GM19328 (cell line): ENCODE data around the gene DFFA.
"Not testable (repeated sequence)": the region's sequence is repeated elsewhere in the genome, so short reads cannot be mapped to it uniquely, and the experiment has no call there.

Experiments
- ATAC-seq: cut with Tn5 transposase; IDR thresholded peaks from one replicate; pipeline ENCODE4 v1.9.1; 2021; ENCODE audit warnings: mild to moderate bottlenecking, moderate library complexity; ENCODE audit not compliant: unreplicated experiment

Gene DFFA

DNA sequence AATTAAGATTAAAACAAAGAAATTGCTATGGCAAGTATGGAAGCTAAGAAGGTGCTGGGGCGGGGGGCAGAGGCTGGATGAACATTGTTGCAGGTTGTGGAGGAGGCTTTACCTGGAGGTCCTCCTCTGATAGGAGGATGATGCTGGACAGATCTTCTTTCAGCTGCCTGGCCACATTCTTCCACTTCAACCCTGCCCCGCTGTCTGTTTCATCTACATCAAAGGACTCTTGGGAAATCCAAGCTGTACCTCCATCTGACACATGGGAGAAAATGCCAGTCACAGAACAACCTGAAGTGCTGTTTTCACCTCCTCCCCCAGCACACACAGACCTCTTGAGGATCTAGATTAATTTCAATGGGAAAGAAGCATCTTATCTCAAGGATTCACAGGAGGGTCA is 5.3 kb downstream of the DFFA start:
- ATAC-seq, result no peak

- ATAC-seq, result no peak
These were observed 13.1 kb downstream of the DFFA start for GRCh38 chr1:10459184-10459583.

DNA sequence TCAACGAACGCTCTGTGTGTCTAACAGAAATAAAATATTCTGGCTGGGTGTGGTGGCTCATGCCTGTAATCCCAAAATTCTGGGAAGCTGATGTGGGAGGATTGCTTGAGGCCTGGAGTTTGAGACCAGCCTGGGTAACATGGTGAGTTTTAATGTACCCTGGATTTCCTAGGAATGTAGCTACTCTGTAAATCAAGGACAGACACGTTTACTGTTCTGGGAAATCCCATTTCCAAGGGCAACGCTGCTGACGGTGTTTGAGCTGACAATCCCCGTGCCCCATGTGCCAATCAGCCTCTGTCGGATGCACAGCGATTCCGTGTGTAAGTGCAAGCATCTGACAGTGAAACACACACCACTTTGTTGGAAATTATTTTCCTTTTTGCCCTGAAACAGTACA is 14.5 kb downstream of the DFFA start:
- ATAC-seq, result no peak

GRCh38 chr1:10457462-10457861 is 14.9 kb downstream of the DFFA start:
- ATAC-seq, result not testable (repeated sequence)

DNA sequence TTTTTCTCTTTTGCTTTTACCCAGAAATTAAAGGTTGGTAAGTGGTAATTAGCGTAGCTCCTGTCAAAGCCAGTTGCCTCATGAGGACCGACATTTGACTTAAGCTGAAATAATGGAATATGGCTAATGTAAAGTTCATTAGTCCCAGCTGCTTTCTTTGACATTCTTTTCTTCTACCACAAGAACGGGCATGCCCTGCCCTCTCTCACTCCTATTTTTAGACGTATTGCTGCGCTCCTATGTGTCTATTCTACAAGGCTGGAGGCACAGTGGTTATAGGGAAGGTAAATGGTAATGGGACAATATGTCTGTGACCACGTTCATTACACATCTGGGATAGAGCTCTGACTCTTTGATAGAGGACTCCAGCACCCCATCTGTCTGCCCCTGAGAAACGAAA is 15.7 kb downstream of the DFFA start:
- no peak for ATAC-seq

DNA sequence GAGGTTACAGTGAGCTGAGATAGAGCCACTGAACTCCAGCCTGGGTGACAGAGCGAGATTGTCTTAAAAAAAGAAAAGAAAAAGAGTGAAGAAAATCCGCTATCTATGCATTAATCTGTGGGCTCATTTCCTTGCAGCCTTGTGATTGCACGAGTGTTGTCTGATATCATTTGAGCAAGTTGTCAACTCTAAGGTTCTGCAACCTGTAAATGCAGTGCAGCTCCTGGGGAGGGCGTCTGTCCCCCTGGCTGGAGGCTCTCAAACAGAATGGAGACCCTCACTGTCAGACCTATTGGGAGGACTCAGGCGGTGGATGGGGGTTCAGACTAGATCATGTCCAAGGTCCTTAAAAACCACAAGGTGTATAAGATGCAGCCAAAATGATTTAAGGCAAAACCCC is 16.3 kb downstream of the DFFA start:
- no peak for ATAC-seq

GRCh38 chr1:10451287-10451686 is 21.0 kb downstream of the DFFA start:
- no peak for ATAC-seq

DNA sequence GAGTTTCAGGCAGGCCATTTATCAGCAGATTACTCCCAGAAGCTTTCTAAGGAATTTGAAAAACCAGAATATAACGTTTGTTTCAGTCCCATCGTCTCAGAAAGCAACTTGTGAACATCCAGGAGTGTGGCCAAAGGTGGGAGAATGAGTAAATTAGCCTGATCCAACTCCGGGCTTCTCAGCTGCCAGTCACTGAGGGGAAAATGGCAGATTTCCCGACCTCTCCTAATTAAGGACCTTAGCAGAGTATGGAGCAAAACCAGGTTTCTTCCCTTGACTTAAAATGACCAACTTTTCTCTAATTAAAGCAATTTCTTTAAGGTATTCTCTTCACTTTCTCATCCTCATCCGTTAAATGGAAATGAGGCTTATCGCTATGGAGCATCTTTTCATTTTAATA is 21.5 kb downstream of the DFFA start:
- ATAC-seq, result no peak

- ATAC-seq, result no peak
These were observed 22.0 kb downstream of the DFFA start for GRCh38 chr1:10450156-10450814.

- no peak for ATAC-seq
These were observed 22.6 kb downstream of the DFFA start, which contains the start of gene CORT for GRCh38 chr1:10449751-10450150. Gene CORT, plus strand, starts transcription at chr1:10450031. Its CDS starts 193 bp downstream, at chr1:10450224.

DNA sequence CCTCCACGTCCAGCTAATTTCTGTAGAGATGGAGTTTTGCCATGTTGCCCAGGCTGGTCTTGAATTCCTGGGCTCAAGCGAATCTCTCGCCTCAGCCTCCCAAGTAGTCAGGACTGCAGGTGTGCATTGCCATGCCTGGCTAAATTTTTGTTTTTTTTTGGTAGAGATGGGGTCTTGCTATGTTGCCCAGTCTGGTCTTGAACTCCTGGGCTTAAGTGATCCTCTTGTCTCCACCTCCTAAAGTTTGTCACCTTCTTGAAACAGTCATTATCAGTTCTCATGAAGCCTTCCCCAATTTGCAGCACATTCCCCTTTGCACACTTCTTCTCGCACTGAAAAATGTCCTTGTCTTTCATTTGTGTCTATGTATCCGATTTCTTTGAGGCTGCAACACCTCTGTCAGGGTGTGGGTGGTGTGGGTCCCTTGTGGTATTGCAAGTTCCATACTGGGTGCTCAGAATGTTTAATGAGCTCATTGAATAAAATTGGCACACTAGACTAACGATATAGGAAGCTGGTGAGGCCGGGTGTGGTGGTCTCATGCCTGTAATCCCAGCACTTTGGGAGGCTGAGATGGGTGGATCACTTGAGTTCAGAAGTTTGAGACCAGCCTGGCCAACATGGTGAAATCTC is 25.4 kb downstream of the DFFA start:
- no peak for ATAC-seq

DNA sequence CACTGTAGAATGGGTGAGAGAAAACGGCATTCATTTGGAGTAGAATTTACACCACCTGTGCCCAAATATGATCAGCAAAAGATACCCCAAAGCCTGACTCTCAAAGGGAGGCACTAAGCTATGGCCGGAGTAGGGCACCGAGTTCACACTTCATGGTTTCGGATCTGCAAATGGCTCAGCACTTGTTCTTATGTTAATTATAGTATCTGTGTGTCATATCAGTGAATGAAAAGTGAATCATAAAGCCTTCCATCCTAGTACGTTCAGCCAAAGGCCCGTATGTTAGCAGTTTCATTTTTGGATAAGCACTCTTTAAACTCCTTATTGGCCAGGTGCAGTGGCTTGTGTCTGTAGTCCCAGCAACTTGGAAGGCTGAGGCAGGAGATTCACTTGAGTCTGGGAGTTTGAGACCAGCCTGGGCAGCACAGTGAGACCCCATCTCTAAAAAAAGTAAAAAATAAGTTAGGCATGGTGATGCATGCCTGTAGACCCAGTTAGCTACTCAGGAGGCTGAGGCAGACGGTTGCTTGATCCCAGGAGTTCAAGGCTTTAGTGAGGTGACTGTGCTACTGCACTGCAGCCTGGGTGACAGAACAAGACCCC is 27.4 kb downstream of the DFFA start:
- ATAC-seq, result no peak

DNA sequence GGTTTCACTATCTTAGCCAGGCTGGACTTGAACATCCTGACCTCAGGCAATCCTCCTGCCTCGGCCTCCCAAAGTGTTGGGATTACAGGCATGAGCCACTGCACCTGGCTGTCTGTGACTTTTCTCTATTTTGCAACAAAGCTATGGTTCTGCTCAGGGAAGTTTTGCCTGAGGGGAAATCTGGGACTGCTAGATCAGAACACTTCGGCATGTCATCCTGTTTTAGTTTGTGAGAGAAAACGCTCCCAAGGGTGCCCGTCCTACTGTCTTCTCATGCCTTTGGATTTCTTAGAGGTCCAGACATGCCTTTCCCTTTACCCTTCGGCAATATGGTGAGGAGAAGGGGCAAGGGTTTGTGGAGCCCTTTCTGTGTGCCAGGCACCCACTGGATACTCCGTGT is 28.1 kb downstream of the DFFA start:
- no peak for ATAC-seq

DNA sequence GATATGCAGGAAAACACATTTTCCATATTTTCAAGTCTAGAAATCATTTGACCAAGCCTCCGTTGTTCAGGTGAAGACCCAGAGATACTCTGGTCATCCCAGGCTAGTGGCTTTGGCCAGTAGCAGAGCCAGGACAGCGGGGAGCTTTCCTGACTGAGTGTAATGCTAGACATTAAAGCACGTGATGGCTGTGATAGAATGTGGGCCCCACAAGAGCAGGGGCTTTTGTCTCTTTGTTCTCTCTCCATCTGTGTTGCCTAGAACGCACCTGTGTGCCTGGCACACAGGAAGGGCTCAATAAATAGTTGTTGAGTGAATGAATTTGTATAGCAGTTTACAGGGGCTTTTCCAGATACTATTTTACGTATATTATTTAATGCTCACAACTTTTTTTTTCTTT is 31.5 kb downstream of the DFFA start:
- ATAC-seq, result no peak

- ATAC-seq, result no peak
These were observed 32.0 kb downstream of the DFFA start for GRCh38 chr1:10440305-10440704.

GRCh38 chr1:10438677-10439163 is 33.6 kb downstream of the DFFA start:
- no peak for ATAC-seq

GRCh38 chr1:10437052-10437451 is 35.3 kb downstream of the DFFA start:
- ATAC-seq, result no peak

- ATAC-seq, result no peak
These were observed 37.7 kb downstream of the DFFA start for GRCh38 chr1:10434590-10434989.

DNA sequence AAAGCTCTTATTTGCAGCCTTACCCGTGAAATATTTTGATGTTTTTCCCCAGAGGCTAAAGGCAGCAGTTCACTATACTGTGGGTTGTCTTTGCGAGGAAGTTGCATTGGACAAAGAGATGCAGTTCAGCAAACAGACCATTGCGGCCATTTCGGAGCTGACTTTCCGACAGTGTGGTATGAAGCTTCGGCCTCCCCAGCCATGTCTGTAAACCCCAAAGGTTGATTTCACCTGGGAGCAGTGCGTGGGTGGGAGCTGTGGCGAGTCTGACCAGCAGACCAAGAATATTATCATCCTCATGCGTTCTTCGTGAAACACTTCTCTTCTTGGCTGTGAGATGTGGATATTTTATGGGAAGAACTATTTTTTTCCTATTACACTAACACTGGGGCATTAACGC is 38.5 kb downstream of the DFFA start:
- ATAC-seq, result no peak

DNA sequence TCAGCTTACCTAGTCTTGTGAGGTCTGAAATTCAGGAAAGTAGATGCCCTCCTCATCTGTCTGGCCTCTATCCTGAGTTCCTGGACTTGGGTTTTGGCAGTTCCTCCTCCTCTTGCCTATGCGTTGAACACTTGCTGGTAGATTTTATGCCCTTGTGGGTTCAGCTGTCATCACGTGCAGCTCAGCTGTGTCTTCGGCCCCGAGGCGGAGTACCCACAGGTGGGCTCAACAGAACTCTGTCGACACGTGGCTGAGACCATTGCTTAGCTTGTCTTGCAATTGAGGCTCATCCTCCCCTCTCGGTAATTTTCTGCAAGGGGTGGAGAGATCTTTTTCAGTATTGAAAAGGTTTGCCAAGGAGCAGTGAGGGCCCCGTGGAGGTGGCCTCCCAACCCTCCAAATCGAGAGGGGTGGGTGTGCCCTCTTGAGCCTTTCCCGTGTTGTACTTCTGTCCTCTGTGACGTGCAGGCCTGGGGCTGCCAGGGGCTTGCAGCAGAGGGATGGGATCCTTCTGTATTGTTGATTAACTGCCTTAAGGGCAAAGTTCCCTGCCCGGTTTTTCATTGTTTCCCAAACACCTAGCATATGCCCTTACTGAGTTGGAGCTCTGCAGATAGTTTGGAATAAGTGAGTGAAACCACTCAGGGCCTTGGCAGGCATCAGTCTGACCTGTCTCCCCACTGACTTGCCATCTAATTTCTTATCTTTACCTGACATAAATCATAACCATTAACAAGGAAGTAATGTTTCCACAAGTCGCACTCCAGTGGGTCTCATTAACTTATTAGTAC is 39.2 kb downstream of the DFFA start:
- ATAC-seq, result no peak

DNA sequence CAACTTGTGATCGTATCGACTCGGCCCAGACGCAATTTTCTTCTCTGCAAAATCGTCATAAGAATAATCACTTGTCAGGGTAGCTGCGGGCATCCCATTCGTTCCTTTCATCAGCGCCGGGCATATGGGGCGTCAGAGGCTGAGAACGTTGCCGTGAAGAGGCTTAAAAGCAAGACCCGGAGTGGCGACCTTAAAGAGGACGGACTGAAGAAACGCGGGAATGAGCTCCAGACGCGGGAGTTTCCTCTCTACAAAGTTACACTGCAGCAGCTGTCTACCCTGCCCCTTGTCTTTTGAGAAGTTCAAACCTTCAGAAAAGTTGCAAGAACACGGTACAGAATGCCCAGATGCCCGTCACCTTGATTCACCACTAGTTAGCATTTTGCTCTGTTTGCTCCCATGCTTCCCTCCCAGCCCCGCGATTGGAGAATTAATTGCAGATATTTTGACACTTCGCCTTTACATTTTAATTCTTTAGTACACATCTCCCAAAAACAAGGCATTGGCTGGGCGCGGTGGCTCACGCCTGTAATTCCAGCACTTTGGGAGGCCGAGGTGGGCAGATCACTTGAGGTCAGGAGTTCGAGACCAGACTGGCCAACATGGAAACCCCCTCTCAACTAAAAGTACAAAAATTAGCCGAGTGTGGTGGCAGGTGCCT is 41.1 kb downstream of the DFFA start:
- ATAC-seq, result no peak
